Tibial artery (tissue), 4 donors: ENCODE measurements around the gene ACP2.

Experiments used
- DNase-seq, 2 donors: peaks; one replicate each; pipeline ENCODE4 v3.0.0-alpha.2; 2019
- H3K27ac ChIP-seq, 2 donors: fragments of 200-600 bp; sonication (generic) in 1 of 2; 1 replicate in 1 of 2; 2 replicates in 1 of 2; pipeline ENCODE4 v1.5.1; 2018 to 2019; ENCODE audit warnings: mild to moderate bottlenecking in 1 of 2
- H3K27me3 ChIP-seq, 2 donors: fragments of 200-600 bp; sonication (generic) in 1 of 2; one replicate each; pipeline versions ENCODE4 v1.5.1 to v1.6.0; 2016 to 2019
- H3K36me3 ChIP-seq, 3 donors: fragments of 200-600 bp; sonication (generic) in 2 of 3; one replicate each; pipeline ENCODE4 v1.5.1; 2016 to 2019; ENCODE audit warnings: mild to moderate bottlenecking in 2 of 3
- H3K4me1 ChIP-seq, 4 donors: fragments of 200-600 bp; sonication (generic) in 2 of 4; 1 replicate in 3 of 4; 2 replicates in 1 of 4; pipeline ENCODE4 v1.5.1; 2016 to 2019
- H3K4me3 ChIP-seq, 2 donors: fragments of 200-600 bp; sonication (generic) in 1 of 2; 1 replicate in 1 of 2; 2 replicates in 1 of 2; pipeline ENCODE4 v1.5.1; 2018 to 2019; ENCODE audit warnings: mild to moderate bottlenecking in 2 of 2
- H3K9me3 ChIP-seq, 3 donors: fragments of 200-600 bp; sonication (generic) in 1 of 3; one replicate each; pipeline ENCODE4 v1.5.1; 2016 to 2019
- CTCF ChIP-seq, 2 experiments: fragments of 200-600 bp in 1 of 2; fragments of 450-650 bp in 1 of 2; IDR thresholded peaks; one replicate each; pipeline ENCODE4 v1.5.1; 2017 to 2019; ENCODE audit warnings: antibody characterized with exemption in 2 of 2, mild to moderate bottlenecking in 1 of 2, moderate library complexity in 1 of 2
- intact Hi-C: fragments of 100-400 bp; cut with DNase I; formaldehyde crosslinking; loops from one replicate; pipeline ENCODE4 v1.15.0; 2023; ENCODE audit warnings: low total_unique reads

Gene ACP2

GRCh38 chr11:47233989-47234668, 14.5 kb downstream of the ACP2 start:
- TF ChIP-seq CTCF (IDR thresholded peaks at IDR 0.05) = no peak
- no peaks in the 10 kb centered on the region for H3K9me3 ChIP-seq
- H3K27me3 ChIP-seq = no peaks in the 10 kb centered on the region
- no peaks in the 10 kb centered on the region for H3K4me1 ChIP-seq
- H3K27ac ChIP-seq = no peak overlapping the region
- intact Hi-C loops = no loop called here
- no peak for DNase-seq
- H3K4me3 ChIP-seq = no peak overlapping the region
- peaks cover 18 to 84% (median 20%) of the 10 kb centered on the region in 3 donors for H3K36me3 ChIP-seq

GRCh38 chr11:47233051-47233450, 15.6 kb downstream of the ACP2 start:
- Histone ChIP-seq H3K27me3 (no peaks in the 10 kb centered on the region), H3K4me3 (no peak overlapping the region), H3K4me1 (no peaks in the 10 kb centered on the region), H3K36me3 (peaks cover 16 to 82% (median 17%) of the 10 kb centered on the region in 3 donors), H3K9me3 (no peaks in the 10 kb centered on the region), H3K27ac (no peak overlapping the region)
- TF ChIP-seq CTCF (IDR thresholded peaks at IDR 0.05) = no peak
- DNase-seq = no peak
- intact Hi-C loops = no loop called here

DNA sequence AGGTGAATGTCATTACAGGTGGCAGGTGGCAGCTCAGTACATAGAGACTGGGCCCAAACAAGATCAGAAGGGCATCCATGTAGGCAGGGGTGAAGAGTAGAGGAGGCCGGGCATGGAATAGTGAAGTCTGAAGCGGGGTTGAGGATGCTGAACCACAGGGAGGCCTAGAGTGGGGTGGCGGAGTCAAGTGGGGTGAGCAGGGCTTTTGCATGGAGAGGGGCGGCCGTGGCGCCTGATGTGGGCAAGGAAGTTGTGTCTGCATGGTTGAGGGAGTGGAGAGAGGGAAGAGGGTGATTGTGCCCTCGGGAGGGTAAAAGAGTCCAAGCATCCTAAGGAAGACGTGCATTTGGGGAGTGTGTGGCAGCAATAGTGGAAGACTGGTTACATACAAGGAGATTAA, 19.5 kb downstream of the ACP2 start:
- intact Hi-C loops = no loop called here
- Histone ChIP-seq H3K27ac (no peak overlapping the region), H3K4me1 (no peaks in the 10 kb centered on the region), H3K9me3 (no peaks in the 10 kb centered on the region), H3K4me3 (no peak overlapping the region), H3K36me3 (peaks cover 25 to 87% (median 30%) of the 10 kb centered on the region in 3 donors), H3K27me3 (no peaks in the 10 kb centered on the region)
- no peak for DNase-seq
- no peak for TF ChIP-seq CTCF (IDR thresholded peaks at IDR 0.05)

- H3K27me3 ChIP-seq = no peaks in the 10 kb centered on the region
- peaks cover 0 to under 1% (median under 1%) of the 10 kb centered on the region in 4 donors for H3K4me1 ChIP-seq
- H3K36me3 ChIP-seq = peaks cover 39 to 92% (median 42%) of the 10 kb centered on the region in 3 donors
- H3K9me3 ChIP-seq = no peaks in the 10 kb centered on the region
- no peak overlapping the region for H3K4me3 ChIP-seq
- H3K27ac ChIP-seq = no peak overlapping the region
- intact Hi-C loops = no loop called here
- TF ChIP-seq CTCF (IDR thresholded peaks at IDR 0.05) = no peak
- DNase-seq = no peak
Measured at GRCh38 chr11:47225552-47226400, 22.8 kb downstream of the ACP2 start.

GRCh38 chr11:47222696-47223095, 25.9 kb downstream of the ACP2 start:
- no peak for TF ChIP-seq CTCF (IDR thresholded peaks at IDR 0.05)
- intact Hi-C loops = no loop called here
- Histone ChIP-seq H3K4me3 (no peak overlapping the region), H3K36me3 (peaks cover 28 to 90% (median 46%) of the 10 kb centered on the region in 3 donors), H3K27me3 (no peaks in the 10 kb centered on the region), H3K27ac (no peak overlapping the region), H3K4me1 (peaks cover 0 to 22% (median 11%) of the 10 kb centered on the region in 4 donors), H3K9me3 (no peaks in the 10 kb centered on the region)
- no peak for DNase-seq
